HG03097 (cell line): ENCODE measurements around the gene AHSG.
"Not testable (repeated sequence)": the region's sequence is repeated elsewhere in the genome, so short reads cannot be mapped to it uniquely, and the experiment has no call there.

ENCODE experiments used
- ATAC-seq: cut with Tn5 transposase; IDR thresholded peaks from one replicate; pipeline ENCODE4 v1.9.1; 2021; ENCODE audit not compliant: unreplicated experiment, low FRiP score

AHSG gene

GRCh38 chr3:186617036-186617946 lies 4.4 kb downstream of the AHSG start:
- peak; percentile 96 for ATAC-seq

GRCh38 chr3:186618318-186618938 lies 5.6 kb downstream of the AHSG start:
- no peak for ATAC-seq

GRCh38 chr3:186619787-186620212 lies 6.9 kb downstream of the AHSG start:
- ATAC-seq: no peak

GRCh38 chr3:186620213-186621092 lies 7.6 kb downstream of the AHSG start:
- ATAC-seq: no peak

- no peak for ATAC-seq
Measured at GRCh38 chr3:186621894-186622650, 9.2 kb downstream of the AHSG start.

- no peak for ATAC-seq
Measured at GRCh38 chr3:186622651-186623310, 9.9 kb downstream of the AHSG start.

GRCh38 chr3:186624598-186624997 lies 11.7 kb downstream of the AHSG start:
- ATAC-seq: no peak

- no peak for ATAC-seq
Measured at GRCh38 chr3:186625600-186626042, 12.8 kb downstream of the AHSG start.

GRCh38 chr3:186626254-186626847 lies 13.5 kb downstream of the AHSG start:
- no peak for ATAC-seq

- no peak for ATAC-seq
Measured at GRCh38 chr3:186627852-186628414, 15.1 kb downstream of the AHSG start.

GRCh38 chr3:186628756-186629155 lies 15.9 kb downstream of the AHSG start:
- ATAC-seq: no peak

GRCh38 chr3:186630950-186631641 lies 18.2 kb downstream of the AHSG start:
- no peak for ATAC-seq

- ATAC-seq: no peak
Measured at GRCh38 chr3:186633481-186633880, 20.6 kb downstream of the AHSG start.

- ATAC-seq: not testable (repeated sequence)
Measured at GRCh38 chr3:186634207-186634606, 21.3 kb downstream of the AHSG start.

- ATAC-seq: no peak
Measured at GRCh38 chr3:186635532-186635931, 22.7 kb downstream of the AHSG start.

GRCh38 chr3:186636536-186636935 lies 23.7 kb downstream of the AHSG start:
- ATAC-seq: no peak

GRCh38 chr3:186637686-186638085 lies 24.8 kb downstream of the AHSG start:
- ATAC-seq: no peak

- no peak for ATAC-seq
Measured at GRCh38 chr3:186638259-186638658, 25.4 kb downstream of the AHSG start.
